ENCODE measurements around the gene APOD. TPM values are rescaled to one million over a fixed set of nuclear protein-coding genes. Genes with fewer than 3 reads are reported as not detected.
A peak's percentile ranks its signal among the peaks of the same experiment; 100 is the strongest.
"Not testable (repeated sequence)": the region's sequence is repeated elsewhere in the genome, so short reads cannot be mapped to it uniquely, and the experiment has no call there.

The APOD gene
- total and polyA plus RNA-seq, 10 of the 15 experiments (the other 5 are each of a cell fraction or from before 2014, with no cell fraction given) = 0.06 to 0.77 (median 0.47) TPM; not detected in 3

- H3K4me3 ChIP-seq; RAD21 ChIA-PET (ENCODE audit: unreplicated experiment); POLR2A ChIA-PET; H3K4me2 ChIP-seq (ENCODE audit: control insufficient read depth, insufficient read depth); H3K4me1 ChIP-seq (ENCODE audit: control insufficient read depth, insufficient read depth, low read length); DNase-seq (ENCODE audit: low read depth, low spot score); intact Hi-C loops (cut with micrococcal nuclease; ENCODE audit: unreplicated experiment); BruUV-seq (replicated peaks); FAIRE-seq; in situ Hi-C loops (cut with MboI); ATAC-seq; H3K27me3 ChIP-seq (replicated peaks in 1 of 2; ENCODE audit: control insufficient read depth in 2 of 2, insufficient read depth in 2 of 2, low read length in 1 of 2); H3K36me3 ChIP-seq (ENCODE audit: control insufficient read depth in 2 of 2, insufficient read depth in 2 of 2, low read length in 1 of 2); H2AFZ ChIP-seq (ENCODE audit: control insufficient read depth, low read depth, low read length); CTCF ChIA-PET; H3K9me3 ChIP-seq (replicated peaks; ENCODE audit: control insufficient read depth, insufficient read depth, low read length); H4K20me1 ChIP-seq (ENCODE audit: control insufficient read depth, insufficient read depth); H3K79me2 ChIP-seq (ENCODE audit: control insufficient read depth, insufficient read depth, low read length); H3K9ac ChIP-seq (ENCODE audit: control insufficient read depth, insufficient read depth, low read length); SMC1A ChIA-PET (ENCODE audit: uncharacterized antibody, unreplicated experiment); H3K27ac ChIP-seq (ENCODE audit: control insufficient read depth, insufficient read depth): not testable (repeated sequence)
- 98% methylated on average over 13 of the region's 20 CpGs for WGBS (ENCODE audit: insufficient coverage, insufficient replicate concordance, low lambda C conversion rate, missing lambda C conversion rate)
Observed at GRCh38 chr3:195632046-195632445, 48.3 kb upstream of the APOD start.

DNA sequence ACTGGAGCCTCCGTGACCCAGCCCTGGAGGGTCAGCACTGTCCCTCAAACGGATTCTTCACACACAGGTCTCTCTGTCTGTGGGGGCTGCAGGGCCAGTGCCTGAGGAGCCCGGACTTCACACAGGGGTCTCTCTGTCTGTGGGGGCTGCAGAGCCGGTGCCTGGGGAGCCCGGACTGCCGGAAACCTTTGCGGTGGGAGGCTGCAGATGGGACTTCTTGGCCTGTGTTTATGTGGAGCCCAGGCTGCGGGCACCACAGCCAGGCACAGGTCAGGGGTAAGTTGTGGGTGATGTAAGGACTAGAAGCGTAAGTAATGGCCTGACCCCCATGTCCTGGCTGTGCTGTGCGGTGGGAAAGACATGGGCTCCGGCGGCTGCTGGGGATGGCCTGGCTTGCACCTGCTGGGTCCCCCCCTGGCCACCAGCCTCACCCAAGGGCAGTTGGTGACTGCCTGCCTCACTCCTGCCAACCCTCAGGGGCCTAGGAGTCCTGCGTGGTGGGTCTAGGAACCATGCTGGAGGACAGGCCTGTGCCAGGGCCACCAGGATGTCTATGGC lies 47.3 kb upstream of the APOD start:
- H3K27me3 ChIP-seq (replicated peaks in 1 of 2; ENCODE audit: control insufficient read depth in 2 of 2, insufficient read depth in 2 of 2, low read length in 1 of 2); ATAC-seq; CTCF ChIA-PET; H3K9me3 ChIP-seq (replicated peaks; ENCODE audit: control insufficient read depth, insufficient read depth, low read length); H3K4me2 ChIP-seq (ENCODE audit: control insufficient read depth, insufficient read depth); FAIRE-seq; H3K4me1 ChIP-seq (ENCODE audit: control insufficient read depth, insufficient read depth, low read length); H2AFZ ChIP-seq (ENCODE audit: control insufficient read depth, low read depth, low read length); H3K36me3 ChIP-seq (ENCODE audit: control insufficient read depth in 2 of 2, insufficient read depth in 2 of 2, low read length in 1 of 2); H3K79me2 ChIP-seq (ENCODE audit: control insufficient read depth, insufficient read depth, low read length); H3K4me3 ChIP-seq; in situ Hi-C loops (cut with MboI); DNase-seq (ENCODE audit: low read depth, low spot score); intact Hi-C loops (cut with micrococcal nuclease; ENCODE audit: unreplicated experiment); POLR2A ChIA-PET; H3K9ac ChIP-seq (ENCODE audit: control insufficient read depth, insufficient read depth, low read length); SMC1A ChIA-PET (ENCODE audit: uncharacterized antibody, unreplicated experiment); BruUV-seq (replicated peaks); H3K27ac ChIP-seq (ENCODE audit: control insufficient read depth, insufficient read depth); H4K20me1 ChIP-seq (ENCODE audit: control insufficient read depth, insufficient read depth); RAD21 ChIA-PET (ENCODE audit: unreplicated experiment): not testable (repeated sequence)
- 87% methylated on average over 10 of the region's 13 CpGs for WGBS (ENCODE audit: insufficient coverage, insufficient replicate concordance, low lambda C conversion rate, missing lambda C conversion rate)

DNA sequence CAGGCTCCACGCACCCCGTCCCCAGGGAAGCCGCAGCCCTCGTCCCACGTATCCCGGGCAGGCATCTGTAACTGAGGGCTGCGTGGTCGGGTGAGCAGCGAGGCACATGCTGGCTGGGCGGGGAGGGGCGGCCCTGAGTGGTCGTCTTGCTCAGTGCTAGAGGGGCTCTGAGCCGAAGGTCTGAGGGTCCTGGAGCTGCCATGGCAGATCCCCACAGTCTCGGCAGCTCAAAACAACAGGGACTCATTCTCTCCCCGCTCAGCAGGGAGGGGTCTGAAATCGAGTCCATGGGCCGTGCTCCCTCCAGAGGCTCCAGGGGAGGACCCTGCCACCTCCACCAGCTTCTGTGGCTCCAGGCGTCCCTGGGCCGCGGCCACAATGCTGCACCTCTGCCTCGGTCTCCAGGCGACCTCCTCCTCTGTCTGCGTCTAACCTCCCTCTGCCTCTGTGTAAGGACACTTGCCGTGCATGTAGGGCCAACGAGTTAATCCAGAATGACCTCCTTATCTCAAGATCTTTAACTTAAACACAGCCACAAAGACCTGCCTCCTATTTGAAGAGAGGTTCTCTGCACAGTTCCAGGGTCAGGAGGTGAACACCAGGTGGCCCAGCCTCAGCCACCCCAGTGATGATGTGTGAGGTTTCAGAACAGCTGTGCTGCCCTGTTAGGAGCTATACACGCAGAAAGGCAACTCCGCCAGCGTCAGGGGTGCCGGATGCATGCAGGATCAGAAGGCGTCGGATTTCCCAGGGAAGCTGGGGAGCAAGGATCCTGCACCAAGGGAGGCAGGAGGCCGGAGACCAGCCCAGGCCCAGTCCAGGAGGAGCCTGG lies 46.6 kb upstream of the APOD start:
- H3K79me2 ChIP-seq (ENCODE audit: control insufficient read depth, insufficient read depth, low read length); H3K4me1 ChIP-seq (ENCODE audit: control insufficient read depth, insufficient read depth, low read length); POLR2A ChIA-PET; H3K9me3 ChIP-seq (replicated peaks; ENCODE audit: control insufficient read depth, insufficient read depth, low read length); in situ Hi-C loops (cut with MboI); DNase-seq (ENCODE audit: low read depth, low spot score); BruUV-seq (replicated peaks); H3K27me3 ChIP-seq (replicated peaks in 1 of 2; ENCODE audit: control insufficient read depth in 2 of 2, insufficient read depth in 2 of 2, low read length in 1 of 2); H4K20me1 ChIP-seq (ENCODE audit: control insufficient read depth, insufficient read depth); H3K27ac ChIP-seq (ENCODE audit: control insufficient read depth, insufficient read depth); CTCF ChIA-PET; intact Hi-C loops (cut with micrococcal nuclease; ENCODE audit: unreplicated experiment); SMC1A ChIA-PET (ENCODE audit: uncharacterized antibody, unreplicated experiment); H2AFZ ChIP-seq (ENCODE audit: control insufficient read depth, low read depth, low read length); H3K36me3 ChIP-seq (ENCODE audit: control insufficient read depth in 2 of 2, insufficient read depth in 2 of 2, low read length in 1 of 2); H3K9ac ChIP-seq (ENCODE audit: control insufficient read depth, insufficient read depth, low read length); RAD21 ChIA-PET (ENCODE audit: unreplicated experiment); H3K4me3 ChIP-seq; H3K4me2 ChIP-seq (ENCODE audit: control insufficient read depth, insufficient read depth): not testable (repeated sequence)
- FAIRE-seq (peak; percentile 75), ATAC-seq (peak; percentile 23)
- WGBS (ENCODE audit: insufficient coverage, insufficient replicate concordance, low lambda C conversion rate, missing lambda C conversion rate) = 50% methylated on average over 14 of the region's 32 CpGs

DNA sequence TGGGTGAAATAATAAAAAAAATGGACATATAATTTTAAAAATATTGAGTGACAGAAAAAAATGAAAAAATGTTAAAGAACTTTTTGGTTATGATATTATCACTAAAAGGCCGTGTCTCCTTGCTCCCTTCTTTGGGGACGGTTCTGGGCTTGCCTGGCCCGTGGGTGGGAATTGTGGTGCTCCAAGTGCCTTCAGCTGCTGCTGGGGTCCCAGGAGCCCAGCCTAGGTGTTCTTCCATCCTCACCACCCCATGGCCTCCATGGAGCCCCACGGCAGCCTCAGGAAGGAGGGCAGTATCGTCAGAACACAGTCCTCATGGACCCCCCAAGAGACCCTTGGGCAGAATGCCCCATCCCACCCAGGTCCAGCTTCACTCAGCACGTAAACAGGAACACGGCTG lies 45.9 kb upstream of the APOD start:
- DNase-seq (ENCODE audit: low read depth, low spot score); RAD21 ChIA-PET (ENCODE audit: unreplicated experiment); FAIRE-seq; H3K27me3 ChIP-seq (replicated peaks in 1 of 2; ENCODE audit: control insufficient read depth in 2 of 2, insufficient read depth in 2 of 2, low read length in 1 of 2); POLR2A ChIA-PET; H3K9me3 ChIP-seq (replicated peaks; ENCODE audit: control insufficient read depth, insufficient read depth, low read length); H3K4me1 ChIP-seq (ENCODE audit: control insufficient read depth, insufficient read depth, low read length); SMC1A ChIA-PET (ENCODE audit: uncharacterized antibody, unreplicated experiment); H3K36me3 ChIP-seq (ENCODE audit: control insufficient read depth in 2 of 2, insufficient read depth in 2 of 2, low read length in 1 of 2); CTCF ChIA-PET; H3K9ac ChIP-seq (ENCODE audit: control insufficient read depth, insufficient read depth, low read length); H2AFZ ChIP-seq (ENCODE audit: control insufficient read depth, low read depth, low read length); intact Hi-C loops (cut with micrococcal nuclease; ENCODE audit: unreplicated experiment); BruUV-seq (replicated peaks); H3K79me2 ChIP-seq (ENCODE audit: control insufficient read depth, insufficient read depth, low read length); H3K27ac ChIP-seq (ENCODE audit: control insufficient read depth, insufficient read depth); H3K4me2 ChIP-seq (ENCODE audit: control insufficient read depth, insufficient read depth); ATAC-seq; H3K4me3 ChIP-seq; H4K20me1 ChIP-seq (ENCODE audit: control insufficient read depth, insufficient read depth): not testable (repeated sequence)
- WGBS (ENCODE audit: insufficient coverage, insufficient replicate concordance, low lambda C conversion rate, missing lambda C conversion rate) = 64% methylated on average over 3 of the region's 7 CpGs
- in situ Hi-C loops (cut with MboI) = loop anchor here (10.0 kb wide), 1 partner anchor 215 kb away; no protein-coding TSS in a partner anchor

Data from GM12878 (cell line).